Amniotic stem cell (primary cell): ENCODE results near the gene OR52K1.
"Not testable (repeated sequence)": the region's sequence is repeated elsewhere in the genome, so short reads cannot be mapped to it uniquely, and the experiment has no call there.

ENCODE experiments used
- DNase-seq: peaks from one replicate; lab custom pipeline; 2025; lab: John Stamatoyannopoulos, UW

The OR52K1 gene

DNA sequence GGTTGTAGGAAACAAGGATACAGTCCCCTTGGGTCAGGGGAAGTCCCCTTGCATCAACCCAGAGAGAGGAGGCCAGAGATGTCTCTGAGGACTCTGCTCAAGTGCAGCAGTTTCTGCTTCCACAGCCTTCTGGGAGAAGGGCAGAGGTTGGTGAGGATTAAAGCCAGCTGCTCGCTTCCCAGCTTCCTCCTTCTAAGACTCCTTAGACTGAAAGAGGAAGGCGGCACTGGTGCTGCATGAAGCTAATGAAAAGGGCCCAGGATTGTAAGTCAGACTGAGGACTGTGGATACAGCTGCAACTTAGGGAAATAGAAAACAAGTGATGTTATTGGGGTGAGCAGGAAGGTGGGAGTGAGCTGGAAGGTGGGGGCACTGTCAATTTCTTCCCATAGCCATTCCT is at the start of gene OR52K1:
TSS of gene OR52K1 (plus strand) at position 202 of the 400 bp plus-strand sequence. CDS start 6,255 bp downstream, outside the sequence.
- no peak for DNase-seq

DNA sequence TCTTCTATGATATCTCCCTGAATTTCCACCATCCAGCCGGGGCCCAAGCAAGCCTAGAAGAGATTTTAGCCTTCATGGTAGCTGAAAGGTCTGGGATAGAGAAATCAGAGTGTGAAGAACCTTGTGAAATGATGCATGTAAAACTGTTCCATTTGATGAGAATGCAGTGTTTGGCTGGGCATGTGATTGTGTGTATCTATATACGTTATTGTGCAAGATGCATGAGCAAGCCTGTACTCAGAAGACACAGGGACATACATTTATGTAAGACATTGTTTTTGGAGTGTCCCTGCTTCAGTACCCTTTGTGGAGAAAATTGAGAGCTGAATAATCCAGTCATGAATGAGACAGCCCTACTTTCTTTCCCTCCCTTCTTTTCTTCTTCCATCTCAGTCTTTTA is 48.6 kb upstream of the OR52K1 start:
- DNase-seq: no peak

DNA sequence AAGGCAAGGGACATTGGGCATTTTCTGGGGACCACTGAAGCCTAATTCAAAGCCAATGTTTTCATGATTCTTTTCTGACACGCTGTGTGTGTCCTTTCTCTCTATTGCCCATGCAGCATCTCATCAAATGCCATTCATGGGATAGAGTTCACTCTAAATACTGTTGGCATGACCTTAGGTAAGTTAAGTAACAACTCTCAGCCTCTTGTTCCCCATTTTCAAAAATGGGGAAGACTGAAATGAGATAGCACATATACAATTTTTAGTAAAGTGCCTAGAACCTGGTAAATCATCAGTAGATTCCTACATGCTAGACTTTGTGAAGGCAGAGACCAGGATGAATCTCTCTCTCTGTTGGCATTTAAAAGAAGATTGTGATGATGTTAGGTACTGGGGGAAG is 46.0 kb upstream of the OR52K1 start:
- DNase-seq: no peak

DNA sequence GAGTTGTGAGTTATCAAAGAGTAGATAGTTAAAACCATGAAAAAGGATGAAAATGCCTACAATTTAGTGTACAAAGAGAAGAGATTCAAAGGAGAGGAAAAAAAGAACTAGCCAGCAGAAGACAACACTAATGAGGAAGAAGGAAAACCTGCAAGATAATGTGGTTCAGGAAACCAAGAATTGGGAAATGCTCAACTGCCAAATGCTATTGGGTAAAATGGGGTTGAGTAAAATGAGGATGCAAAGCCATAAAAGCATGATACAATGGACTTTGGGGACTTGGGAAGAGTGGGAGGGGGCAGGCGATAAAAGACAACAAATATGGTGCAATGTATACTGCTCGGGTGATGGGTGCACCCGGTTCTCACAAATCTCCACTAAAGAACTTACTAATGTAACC is 40.9 kb upstream of the OR52K1 start:
- no peak for DNase-seq

DNA sequence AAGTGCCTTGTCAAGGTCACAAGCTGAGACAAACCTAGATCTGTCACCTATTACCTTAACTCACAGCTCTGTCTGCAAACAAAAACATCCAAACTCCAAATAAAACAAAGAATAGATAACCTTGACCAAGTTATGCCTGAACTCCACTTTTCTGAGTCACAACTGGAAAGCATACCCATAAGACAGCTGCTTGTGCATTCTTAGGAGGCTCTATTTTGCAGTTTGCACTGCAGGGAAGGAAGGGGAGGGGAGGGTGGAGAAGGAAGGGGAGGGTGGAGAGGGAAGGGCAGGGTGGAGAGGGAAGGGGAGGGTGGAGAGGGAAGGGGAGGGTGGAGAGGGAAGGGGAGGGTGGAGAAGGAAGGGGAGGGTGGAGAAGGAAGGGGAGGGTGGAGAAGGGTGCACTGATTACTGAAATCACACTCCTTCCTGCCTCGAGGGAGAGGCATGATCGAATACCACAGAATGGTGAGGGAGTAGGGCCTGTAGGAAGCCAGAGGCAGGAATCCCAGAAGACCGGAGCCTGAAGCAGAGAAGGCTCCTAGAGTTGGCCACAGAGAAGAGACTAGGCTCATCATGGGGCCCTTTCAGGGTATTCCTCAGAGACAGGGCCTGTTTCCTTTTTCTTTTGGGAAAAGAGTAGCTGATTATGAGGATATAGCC is 39.1 kb upstream of the OR52K1 start:
- DNase-seq: no peak

DNA sequence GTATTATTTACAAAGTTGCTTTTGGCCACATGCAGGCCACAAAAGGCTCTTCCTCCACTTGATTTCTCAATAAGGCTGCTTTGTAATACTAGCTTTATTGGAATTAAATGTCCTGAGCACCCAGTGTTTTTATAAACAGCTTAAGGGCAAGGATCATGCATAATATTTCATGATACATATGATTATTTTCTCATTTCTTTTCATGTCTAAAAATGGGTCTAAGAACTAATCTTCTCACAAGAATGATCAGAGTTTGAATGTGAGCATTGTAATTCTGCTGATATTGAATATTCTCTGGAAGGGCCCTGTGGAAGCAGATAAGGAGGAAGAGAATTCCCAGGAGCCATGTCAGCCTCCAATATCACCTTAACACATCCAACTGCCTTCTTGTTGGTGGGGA is 33.5 kb upstream of the OR52K1 start, which contains the start of gene OR52K2:
TSS of gene OR52K2 (plus strand) at position 301 of the 400 bp plus-strand sequence. CDS start at position 346, 45 bp downstream.
- no peak for DNase-seq

DNA sequence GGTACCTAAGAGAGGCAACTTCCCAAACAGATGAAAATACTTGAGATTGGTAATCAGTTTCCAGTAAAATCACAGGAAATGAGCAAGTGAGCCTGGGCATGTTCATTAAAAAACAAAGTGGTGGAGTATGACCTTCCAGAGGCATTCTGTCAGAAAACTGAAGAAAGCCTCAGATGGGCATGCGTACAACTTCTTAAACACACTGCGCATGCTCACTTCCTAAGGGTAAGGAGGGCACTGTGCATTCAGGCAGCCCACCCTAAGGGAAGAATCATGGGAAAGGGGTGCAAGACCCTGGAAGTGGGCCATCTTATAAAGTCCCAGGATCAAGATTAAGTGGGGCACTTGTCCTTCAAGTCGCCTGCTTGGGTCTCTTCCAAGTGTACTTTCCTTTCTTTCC is 29.3 kb upstream of the OR52K1 start:
- DNase-seq: no peak

DNA sequence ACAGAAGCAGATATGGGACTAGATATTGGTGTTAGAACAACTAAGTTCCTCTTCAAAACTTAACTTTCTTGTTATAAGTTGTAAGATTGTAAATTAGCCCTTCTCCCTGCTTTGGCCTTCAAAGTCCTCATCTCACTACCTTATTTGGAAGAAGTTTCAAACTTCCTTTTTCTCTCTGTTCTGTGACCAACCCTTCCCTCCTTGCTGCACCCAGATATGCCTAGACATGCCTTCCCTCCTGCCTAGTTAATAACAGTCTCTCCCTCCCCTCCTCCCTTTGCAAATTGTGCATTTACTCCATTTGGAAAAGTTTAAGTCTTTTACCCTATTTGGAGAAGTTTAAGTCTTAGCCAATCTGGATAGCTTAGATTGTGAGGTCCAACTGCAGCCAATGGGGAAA is 28.4 kb upstream of the OR52K1 start:
- DNase-seq: no peak

DNA sequence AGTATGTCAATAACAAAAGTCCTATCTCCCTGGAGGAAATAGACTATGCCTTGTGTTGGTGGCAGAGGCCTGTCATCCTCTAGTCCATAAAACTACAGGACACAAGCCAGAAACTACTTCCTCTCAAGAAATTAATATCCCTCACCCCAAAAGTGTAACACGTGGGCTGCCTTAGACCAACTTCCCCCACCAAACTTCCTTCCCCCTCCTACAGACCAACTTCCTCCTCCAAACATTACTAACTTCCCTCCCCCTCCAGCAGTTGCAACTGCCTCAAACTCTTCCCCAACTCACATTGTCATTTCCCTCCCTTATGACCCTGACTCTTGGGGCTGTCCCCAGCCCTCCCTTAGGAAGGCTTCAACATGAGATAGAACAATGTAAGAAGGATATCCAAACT is 27.0 kb upstream of the OR52K1 start:
- no peak for DNase-seq

DNA sequence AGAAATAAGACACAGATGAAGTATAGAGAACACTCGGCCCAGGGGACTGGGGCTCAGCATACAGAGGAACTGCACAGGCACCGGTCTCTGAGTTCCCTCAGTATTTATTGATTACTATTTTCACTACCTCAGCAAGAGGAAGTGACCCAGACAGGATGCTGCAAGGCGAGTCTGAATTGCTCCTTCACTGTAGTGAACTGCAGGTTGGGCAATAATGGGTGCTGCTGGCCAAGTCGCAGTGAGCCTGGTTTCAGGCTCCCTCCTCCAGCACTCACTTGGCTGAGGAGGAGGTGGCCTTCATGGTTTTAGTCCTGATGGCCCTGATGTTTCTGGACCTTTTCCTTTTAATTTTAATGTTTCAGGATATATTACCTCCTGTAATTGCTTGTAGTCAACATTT is 22.9 kb upstream of the OR52K1 start:
- no peak for DNase-seq

DNA sequence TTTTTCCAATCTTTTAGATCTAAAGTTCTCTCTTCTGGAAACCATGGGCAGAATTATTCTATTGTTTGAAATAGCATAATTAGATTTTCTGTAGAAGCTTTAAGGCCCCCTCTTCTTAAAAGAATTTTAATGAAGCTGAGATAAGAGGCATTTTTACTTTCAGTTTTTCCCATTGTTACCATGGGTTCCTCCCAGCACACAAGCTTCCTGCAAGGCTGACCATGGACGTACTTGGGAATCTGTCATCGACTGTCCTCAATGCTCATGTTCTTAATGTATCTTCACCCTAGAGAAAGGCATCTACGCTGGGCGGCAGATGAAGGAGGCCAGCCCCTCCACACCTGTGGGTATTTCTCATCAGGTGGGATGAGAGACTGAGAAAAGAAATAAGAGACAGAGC is 22.3 kb upstream of the OR52K1 start:
- DNase-seq: no peak

DNA sequence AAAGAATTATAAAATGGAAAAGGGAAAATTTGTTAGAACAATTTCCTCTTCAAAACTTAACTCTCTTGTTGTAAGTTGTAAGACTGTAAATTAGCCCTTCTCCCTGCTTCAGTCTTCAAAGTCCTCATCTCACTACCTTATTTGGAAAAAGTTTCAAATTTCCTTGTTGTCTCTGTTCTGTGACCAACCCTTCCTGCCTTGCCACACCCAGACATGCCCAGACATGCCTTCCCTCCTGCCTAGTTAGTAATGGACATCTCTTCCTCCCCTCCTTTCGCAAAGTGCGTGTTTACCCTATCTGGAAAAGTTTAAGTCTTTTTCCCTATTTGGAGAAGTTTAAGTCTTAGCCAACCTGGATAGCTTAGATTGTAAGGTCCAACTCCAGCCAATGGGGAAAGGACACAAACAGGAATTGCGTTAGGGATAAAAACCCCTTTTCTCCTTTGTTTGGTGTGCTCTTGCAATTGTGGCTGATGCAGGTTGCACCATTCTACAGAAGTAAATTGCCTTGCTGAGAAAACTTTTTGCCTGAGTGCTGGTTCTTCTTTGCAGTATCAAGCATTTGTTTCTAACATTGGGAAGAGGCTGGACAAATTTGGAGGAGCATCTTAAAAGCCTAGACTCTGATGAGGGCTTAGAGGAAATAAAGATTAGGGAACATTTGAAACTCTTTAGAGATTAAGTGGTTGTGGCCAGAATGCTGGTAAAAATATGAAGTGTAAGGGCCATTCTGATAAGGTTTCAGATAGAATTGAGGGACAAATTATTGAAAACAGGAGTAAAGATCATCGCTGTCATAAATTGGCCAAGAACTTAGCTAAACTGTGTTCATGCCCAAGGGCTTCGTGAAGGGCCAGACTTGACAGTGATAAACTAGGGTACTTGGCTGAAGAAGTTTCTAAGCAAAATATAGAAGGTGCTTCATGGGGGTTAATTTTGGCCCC is 18.0 kb upstream of the OR52K1 start:
- DNase-seq: no peak

DNA sequence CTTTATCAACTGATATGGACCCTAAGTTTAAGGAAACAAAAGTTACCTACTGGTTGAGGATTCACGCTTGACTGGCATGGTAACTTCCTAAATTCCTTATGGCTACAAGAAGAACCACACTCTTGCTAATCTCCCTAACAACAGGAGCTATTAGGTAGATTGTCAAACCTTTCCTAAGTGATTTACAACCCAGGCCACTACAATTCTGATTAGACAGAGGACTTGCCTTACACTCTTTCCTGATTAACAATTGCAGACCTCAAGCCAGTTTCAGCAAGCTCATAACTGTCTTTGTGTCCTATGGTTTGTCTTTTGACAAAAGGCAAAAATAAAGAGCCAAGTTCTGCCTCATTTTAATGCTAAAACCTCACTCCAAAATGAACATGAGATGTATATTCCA is 17.0 kb upstream of the OR52K1 start:
- no peak for DNase-seq

DNA sequence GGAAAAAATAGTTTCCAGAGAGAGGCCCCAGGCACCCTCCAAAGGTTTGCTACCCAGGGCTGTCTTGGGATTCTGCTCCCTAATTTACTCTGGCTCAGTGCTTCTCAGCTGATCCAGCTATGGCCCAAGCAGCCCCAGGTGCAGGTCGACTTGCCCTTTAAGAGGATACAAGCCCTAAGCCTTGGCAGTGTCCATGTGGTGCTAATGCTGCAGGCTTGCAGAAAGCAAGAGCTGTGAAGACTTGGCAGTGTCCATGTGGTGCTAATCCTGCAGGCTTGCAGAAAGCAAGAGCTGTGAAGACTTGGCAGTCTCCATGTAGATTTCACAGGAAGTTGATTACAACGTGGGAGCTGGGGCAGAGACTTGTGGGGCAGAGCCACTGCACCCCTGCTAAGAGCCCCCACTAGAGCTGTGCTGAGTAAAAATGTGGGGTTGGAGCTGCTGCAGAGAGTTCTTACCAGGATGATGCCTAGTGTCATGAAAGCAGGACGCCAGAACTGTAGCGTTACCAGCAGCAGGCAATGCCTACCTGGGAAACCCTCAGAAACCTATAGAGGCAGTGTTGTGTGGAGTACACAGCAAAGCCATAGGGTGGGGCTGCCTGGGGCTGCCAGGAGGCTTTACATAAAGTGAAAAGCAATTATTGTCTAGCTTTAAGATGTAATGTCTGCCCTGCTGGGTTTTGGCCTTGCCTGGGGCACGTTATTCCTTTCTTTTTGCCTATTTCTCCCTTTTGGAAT is 16.1 kb upstream of the OR52K1 start:
- DNase-seq: no peak

DNA sequence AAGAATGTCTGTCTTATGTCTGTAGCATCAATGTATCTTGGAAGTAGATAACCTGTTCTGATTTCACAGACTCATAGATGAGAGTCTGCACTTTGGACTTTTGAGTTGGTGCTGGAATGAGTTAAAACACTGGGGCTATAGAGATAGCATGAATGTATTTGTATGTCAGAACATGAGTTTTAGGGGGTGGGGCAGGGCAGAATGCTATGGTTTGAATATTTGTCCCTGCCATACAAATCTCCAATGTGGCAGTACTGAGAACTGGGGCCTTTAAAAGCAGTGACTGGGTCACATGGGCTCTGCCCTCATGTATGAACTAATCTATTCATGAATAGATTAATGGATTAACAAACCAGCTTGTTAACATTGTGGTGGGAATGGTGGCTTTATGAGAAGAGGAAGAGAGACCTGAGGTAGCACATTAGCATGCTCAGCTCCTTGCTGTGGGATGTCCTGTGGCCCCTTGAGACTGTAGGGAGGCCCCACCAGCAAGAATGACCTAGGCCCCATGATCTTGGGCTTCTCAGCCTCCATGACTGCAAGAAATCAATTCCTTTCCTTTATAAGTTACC is 15.5 kb upstream of the OR52K1 start:
- DNase-seq: no peak

DNA sequence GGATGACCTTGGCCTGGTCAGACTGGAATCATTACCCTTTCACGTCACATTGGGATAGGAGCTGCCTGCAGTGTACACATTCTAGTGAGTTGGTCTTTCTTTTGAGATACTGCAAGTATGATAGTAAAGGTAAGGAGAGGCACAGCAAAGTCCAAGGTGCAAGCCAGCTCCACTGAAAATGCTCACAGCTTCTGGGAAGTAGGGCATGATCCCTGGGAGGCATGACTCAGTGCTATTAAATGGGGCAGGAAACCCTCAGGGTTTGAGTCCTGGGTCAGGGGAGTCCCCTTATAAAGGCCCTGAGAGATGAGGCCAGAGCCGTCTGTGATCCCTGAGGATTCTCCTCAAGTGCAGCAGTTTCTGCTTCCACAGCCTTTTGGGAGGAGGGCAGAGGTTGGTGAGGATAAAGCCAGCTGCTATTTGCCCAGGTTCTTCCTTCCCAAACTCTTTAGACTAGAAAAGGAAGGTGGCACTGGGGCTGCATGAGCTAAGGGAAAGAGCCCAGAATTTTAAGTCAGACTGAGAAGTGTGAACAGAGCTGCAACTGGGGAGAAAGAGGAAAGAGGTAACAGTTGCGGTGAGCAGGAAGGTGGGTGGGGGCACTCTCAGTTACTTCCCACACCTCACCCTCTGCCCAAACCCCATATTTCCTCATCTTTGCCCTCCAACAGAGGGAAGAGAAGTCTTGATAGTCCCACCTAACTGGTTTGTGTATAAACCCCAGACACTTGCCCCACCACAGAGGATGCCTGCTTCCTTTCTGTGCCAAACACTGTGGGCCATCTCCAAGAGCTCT is 14.4 kb upstream of the OR52K1 start:
- DNase-seq: no peak

DNA sequence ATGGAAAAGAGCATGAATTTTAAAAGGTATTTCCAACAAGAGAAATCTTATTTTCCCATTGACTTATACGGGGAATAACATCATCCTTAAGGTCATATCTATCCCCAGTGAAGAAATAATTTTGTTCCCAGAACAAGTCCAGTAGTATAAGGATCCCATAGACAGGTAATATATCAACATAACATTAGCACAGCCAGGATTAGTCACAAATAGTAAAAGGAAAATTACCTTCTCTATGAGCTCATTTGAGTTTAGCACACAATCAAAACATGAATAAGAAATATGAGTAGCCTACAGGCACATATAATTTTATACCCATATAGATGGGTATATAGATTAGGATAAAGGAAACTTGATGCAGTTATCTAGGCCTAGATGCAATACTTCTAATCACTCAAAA is 2.8 kb upstream of the OR52K1 start:
- DNase-seq: no peak

DNA sequence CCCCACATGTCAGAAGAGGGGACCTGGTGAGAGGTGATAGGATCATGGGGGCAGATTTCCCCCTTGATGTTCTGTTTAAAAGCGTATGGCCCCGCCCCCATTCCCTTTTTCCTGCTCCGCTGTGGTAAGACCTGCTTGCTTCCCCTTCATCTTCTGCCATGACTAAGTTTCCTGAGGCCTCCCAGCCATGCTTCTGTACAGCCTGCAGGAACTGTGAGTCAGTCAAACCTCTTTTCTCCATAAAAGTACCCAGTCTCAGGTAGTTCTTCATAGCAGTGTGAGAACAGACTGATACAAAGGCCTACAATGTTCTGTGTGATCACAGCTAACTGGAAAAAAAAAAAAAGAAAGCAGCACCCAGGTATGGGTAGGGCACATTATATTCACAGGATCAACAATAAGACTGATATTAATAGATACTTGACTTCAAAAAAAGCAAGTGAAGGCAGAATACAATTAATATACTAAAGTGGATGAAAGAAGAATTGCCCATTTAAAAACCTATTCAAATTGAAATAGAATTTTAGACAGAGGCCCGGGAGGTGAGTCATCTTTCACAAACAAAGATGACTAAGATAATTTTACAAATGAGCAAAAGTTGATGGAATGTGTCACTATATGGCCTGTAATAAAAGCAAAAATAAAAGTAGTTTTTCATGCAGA is 1.7 kb upstream of the OR52K1 start:
- DNase-seq: no peak

DNA sequence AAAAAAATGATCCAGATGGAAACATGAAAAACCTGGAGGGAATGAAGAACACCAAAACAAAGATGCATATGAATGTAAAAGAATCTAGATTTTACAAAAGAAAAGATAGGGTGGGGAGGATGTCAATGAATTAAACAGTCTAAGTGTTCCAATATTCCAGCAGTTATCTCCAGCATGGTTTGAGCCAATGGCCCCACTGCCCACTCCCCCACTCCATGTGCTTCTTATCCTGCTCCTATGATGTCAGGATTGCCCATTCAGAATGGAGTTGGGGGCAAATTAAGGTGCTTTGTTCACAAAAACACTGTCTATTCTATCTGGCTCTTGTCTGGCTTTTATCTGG is 1.2 kb upstream of the OR52K1 start:
- no peak for DNase-seq

DNA sequence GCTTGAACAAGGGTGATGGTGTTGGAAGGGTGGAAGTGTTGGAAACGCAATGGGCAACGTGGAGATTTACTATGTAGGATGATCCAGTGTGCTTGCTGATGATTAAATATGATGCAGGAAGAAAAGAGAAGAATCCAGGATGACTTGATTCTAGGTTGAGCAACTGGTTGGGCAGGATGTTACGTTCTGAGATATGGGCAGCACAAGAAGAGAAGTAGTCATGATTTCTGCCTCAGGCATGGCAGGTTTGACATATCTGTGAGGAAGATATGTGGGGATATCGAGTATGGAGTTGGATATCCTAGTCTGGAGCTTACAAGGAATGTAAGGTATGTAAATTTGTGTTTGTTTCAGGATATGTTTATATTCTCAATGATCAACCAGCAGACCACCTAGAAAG is 1.9 kb downstream of the OR52K1 start:
- no peak for DNase-seq

DNA sequence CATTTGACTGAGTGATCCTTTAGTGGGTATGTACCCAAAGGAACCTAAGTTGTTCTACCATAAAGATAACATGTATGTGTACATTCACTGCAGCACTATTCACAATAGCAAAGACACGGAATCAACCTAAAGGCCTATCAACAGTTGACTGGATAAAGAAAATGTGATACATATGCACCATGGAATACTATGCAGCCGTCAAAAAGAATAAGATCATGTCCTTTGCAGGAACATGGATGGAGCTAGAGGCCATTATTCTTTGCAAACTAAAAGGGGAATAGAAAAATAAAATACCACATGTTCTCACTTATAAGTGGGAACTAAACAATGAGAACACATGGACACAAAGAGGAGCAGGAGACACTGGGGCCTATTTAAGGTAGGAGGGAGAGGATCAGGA is 9.0 kb downstream of the OR52K1 start:
- DNase-seq: not testable (repeated sequence)
